Measurements from ENCODE around the gene FOCAD.

The FOCAD gene

DNA sequence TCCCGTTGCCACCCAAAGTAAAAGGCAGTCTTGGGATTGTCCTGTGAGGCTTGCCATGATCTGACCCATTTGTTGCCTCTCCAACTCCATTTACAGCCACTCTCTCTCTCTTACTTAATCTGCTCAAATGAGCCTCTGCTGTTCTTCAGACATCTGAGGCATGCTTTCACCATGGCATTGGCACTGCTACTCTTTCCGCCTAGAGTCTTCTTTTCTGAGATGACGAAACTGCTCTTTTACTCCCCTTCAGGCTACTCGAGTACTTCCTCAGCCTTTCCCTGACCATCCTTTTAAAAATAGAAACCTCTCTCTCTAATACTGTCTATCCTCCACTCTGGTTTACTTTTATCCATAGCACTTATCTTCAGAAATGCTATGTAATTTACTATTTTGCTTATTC, 9.0 kb downstream of the FOCAD start:
- Histone ChIP-seq H3K27me3 (replicated peaks in 2 of 5; ENCODE audit: control insufficient read depth in 4 of 5, insufficient read depth in 5 of 5, low read length in 4 of 5) (no peaks in the 10 kb centered on the region), H3K4me3 (ENCODE audit: control insufficient read depth in 1 of 7, extremely low read depth in 1 of 7, insufficient read depth in 4 of 7, low read depth in 2 of 7, low read length in 6 of 7) (no peak overlapping the region), H3K36me3 (ENCODE audit: control insufficient read depth in 4 of 4, insufficient read depth in 4 of 4, low read length in 3 of 4) (no peaks in the 10 kb centered on the region), H3K9me3 (ENCODE audit: control extremely low read depth in 1 of 5, control insufficient read depth in 4 of 5, insufficient read depth in 2 of 5, low read depth in 1 of 5, low read length in 4 of 5) (no peaks in the 10 kb centered on the region), H3K4me1 (ENCODE audit: control extremely low read depth in 1 of 4, control insufficient read depth in 4 of 4, insufficient read depth in 4 of 4, low read length in 3 of 4) (peaks cover 0 to 3% (median 0%) of the 10 kb centered on the region in 4 experiments), H3K27ac (ENCODE audit: insufficient read depth in 1 of 2, low read depth in 1 of 2, low read length in 2 of 2, poor library complexity in 1 of 2, severe bottlenecking in 2 of 2) (no peak overlapping the region)
- ChIA-PET CTCF (no interaction called here), POLR2A (no interaction called here)
- 85% methylated on average over 4 of the region's 4 CpGs for WGBS (ENCODE audit: insufficient coverage)
- DNase-seq: no peak

DNA sequence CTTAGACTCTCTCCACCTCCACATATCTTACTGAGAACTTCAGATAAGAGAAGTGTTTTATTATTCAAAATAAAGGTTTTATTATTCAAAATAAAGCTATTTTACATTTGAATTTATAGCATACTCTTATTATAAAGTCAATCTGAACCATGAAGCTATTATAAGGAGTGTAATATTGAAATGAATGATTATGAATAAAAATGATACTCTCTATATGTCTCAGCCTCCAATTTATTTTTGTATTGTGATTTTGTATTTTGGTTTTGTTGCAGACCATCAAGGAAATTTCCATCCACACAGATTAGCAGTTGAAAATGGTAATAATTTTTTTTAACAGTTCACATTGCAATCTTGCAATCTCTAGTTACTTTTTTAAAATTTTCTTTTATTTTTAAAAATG, 10.2 kb downstream of the FOCAD start:
- Histone ChIP-seq H3K4me3 (ENCODE audit: control insufficient read depth in 1 of 7, extremely low read depth in 1 of 7, insufficient read depth in 4 of 7, low read depth in 2 of 7, low read length in 6 of 7) (no peak overlapping the region), H3K27ac (ENCODE audit: insufficient read depth in 1 of 2, low read depth in 1 of 2, low read length in 2 of 2, poor library complexity in 1 of 2, severe bottlenecking in 2 of 2) (no peak overlapping the region), H3K36me3 (ENCODE audit: control insufficient read depth in 4 of 4, insufficient read depth in 4 of 4, low read length in 3 of 4) (no peaks in the 10 kb centered on the region), H3K4me1 (ENCODE audit: control extremely low read depth in 1 of 4, control insufficient read depth in 4 of 4, insufficient read depth in 4 of 4, low read length in 3 of 4) (peaks cover 0 to 6% (median 4%) of the 10 kb centered on the region in 4 experiments), H3K9me3 (ENCODE audit: control extremely low read depth in 1 of 5, control insufficient read depth in 4 of 5, insufficient read depth in 2 of 5, low read depth in 1 of 5, low read length in 4 of 5) (no peaks in the 10 kb centered on the region), H3K27me3 (replicated peaks in 2 of 5; ENCODE audit: control insufficient read depth in 4 of 5, insufficient read depth in 5 of 5, low read length in 4 of 5) (no peaks in the 10 kb centered on the region)
- CTCF ChIA-PET: interaction anchor here (0.9 kb wide), 1 partner anchor 51 kb away, joined by 4 read pairs; no protein-coding TSS in a partner anchor
- POLR2A ChIA-PET: interaction anchor here (0.9 kb wide), 1 partner anchor 10 kb away, joined by 3 read pairs; the partner anchor contains the start of gene FOCAD
- DNase-seq: no peak

DNA sequence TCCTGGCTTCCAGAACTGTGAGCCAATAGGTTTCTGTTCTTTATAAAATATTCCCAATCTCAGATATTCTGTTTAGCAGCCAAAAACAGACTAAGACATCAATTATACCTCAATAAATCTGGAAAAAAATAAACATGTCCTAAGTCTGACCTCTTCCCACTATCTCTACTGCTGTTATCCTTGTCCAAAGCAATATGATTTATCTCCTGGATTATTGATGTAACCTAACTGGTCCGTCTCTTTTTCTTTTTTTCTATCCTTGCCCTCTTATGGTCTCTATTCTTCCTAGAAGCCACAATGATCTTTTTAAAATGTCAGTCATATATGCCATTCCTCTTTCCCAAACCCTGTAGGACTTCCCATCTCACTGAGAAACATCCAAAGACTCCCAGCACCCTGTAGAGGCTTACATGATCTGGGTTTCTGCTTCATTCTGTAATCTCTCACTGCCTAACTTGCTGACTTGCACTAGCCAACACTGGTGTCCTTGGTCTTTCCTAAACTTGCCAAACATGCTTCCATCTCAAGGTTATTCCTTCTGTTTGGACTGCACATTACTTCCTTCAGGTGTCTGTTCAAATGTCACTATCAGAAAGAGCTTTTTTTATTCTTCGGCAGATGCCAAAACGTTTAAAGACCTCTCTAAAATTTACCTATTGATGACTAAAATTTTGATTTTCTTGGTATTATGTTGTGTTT, 13.1 kb downstream of the FOCAD start:
- Histone ChIP-seq H3K9me3 (ENCODE audit: control extremely low read depth in 1 of 5, control insufficient read depth in 4 of 5, insufficient read depth in 2 of 5, low read depth in 1 of 5, low read length in 4 of 5) (no peaks in the 10 kb centered on the region), H3K4me1 (ENCODE audit: control extremely low read depth in 1 of 4, control insufficient read depth in 4 of 4, insufficient read depth in 4 of 4, low read length in 3 of 4) (peaks cover 2 to 18% (median 8%) of the 10 kb centered on the region in 4 experiments), H3K36me3 (ENCODE audit: control insufficient read depth in 4 of 4, insufficient read depth in 4 of 4, low read length in 3 of 4) (no peaks in the 10 kb centered on the region), H3K27me3 (replicated peaks in 2 of 5; ENCODE audit: control insufficient read depth in 4 of 5, insufficient read depth in 5 of 5, low read length in 4 of 5) (no peaks in the 10 kb centered on the region), H3K27ac (ENCODE audit: insufficient read depth in 1 of 2, low read depth in 1 of 2, low read length in 2 of 2, poor library complexity in 1 of 2, severe bottlenecking in 2 of 2) (no peak overlapping the region), H3K4me3 (ENCODE audit: control insufficient read depth in 1 of 7, extremely low read depth in 1 of 7, insufficient read depth in 4 of 7, low read depth in 2 of 7, low read length in 6 of 7) (no peak overlapping the region)
- ChIA-PET POLR2A (no interaction called here), CTCF (no interaction called here)
- 100% methylated on average over 1 of the region's 3 CpGs for WGBS (ENCODE audit: insufficient coverage)
- DNase-seq: no peak

DNA sequence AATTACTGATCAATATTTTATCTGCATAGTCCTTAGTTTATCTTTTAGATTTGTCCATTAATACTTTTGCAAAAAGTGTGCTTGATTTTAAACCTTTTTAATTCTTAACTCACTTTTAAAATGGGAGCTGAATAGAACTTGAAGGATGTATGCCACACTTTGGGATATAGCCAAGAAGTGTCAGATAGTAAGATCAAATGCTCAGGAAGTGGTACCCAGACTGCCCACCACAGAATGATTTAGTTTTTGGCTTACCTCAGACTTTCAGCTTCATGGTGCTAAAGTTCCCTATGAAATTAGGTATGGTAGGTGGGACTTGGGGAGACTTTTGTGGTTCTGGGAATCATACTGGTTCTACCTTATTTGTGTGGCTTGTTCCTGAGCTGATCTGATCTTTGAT, 14.7 kb downstream of the FOCAD start:
- H3K4me3 ChIP-seq (ENCODE audit: control insufficient read depth in 1 of 7, extremely low read depth in 1 of 7, insufficient read depth in 4 of 7, low read depth in 2 of 7, low read length in 6 of 7): peak overlapping the region in 1 of 7 experiments; percentile 25
- no peaks in the 10 kb centered on the region for H3K36me3 ChIP-seq (ENCODE audit: control insufficient read depth in 4 of 4, insufficient read depth in 4 of 4, low read length in 3 of 4)
- CTCF ChIA-PET: interaction anchor here (0.9 to 1.5 kb wide), 2 partner anchors 13 to 15 kb away, joined by 3 read pairs; partner anchors contain the start of gene FOCAD
- H3K4me1 ChIP-seq (ENCODE audit: control extremely low read depth in 1 of 4, control insufficient read depth in 4 of 4, insufficient read depth in 4 of 4, low read length in 3 of 4): peaks cover 2 to 18% (median 6%) of the 10 kb centered on the region in 4 experiments
- no peak overlapping the region for H3K27ac ChIP-seq (ENCODE audit: insufficient read depth in 1 of 2, low read depth in 1 of 2, low read length in 2 of 2, poor library complexity in 1 of 2, severe bottlenecking in 2 of 2)
- no peaks in the 10 kb centered on the region for H3K9me3 ChIP-seq (ENCODE audit: control extremely low read depth in 1 of 5, control insufficient read depth in 4 of 5, insufficient read depth in 2 of 5, low read depth in 1 of 5, low read length in 4 of 5)
- peak; percentile 60 to 92 (median 88) for DNase-seq
- H3K27me3 ChIP-seq (replicated peaks in 2 of 5; ENCODE audit: control insufficient read depth in 4 of 5, insufficient read depth in 5 of 5, low read length in 4 of 5): no peaks in the 10 kb centered on the region
- POLR2A ChIA-PET: interaction anchor here (0.7 to 1.0 kb wide), 2 partner anchors 12 to 1257 kb away, joined by 3 read pairs; no protein-coding TSS in a partner anchor

DNA sequence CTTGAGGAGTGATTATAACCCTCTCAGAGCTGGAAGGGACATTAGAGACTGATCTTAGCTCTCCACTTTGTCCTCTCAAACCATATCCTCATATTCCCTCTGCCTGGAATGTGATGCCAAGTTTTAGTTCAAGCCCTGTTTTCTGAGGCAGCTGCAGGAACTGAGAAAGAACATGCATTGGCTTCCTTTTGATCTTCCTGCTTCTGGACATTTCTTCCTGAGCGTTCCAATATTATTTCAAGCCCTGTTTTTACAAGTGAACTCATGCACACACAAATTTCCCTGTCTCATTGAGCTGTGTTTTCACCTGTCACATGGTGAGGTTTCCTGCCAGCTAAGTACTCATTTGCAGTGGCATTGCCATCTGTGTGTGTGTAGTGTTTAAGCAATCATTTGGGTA, 17.0 kb downstream of the FOCAD start:
- Histone ChIP-seq H3K4me1 (ENCODE audit: control extremely low read depth in 1 of 4, control insufficient read depth in 4 of 4, insufficient read depth in 4 of 4, low read length in 3 of 4) (peaks cover 2 to 18% (median 6%) of the 10 kb centered on the region in 4 experiments), H3K27me3 (replicated peaks in 2 of 5; ENCODE audit: control insufficient read depth in 4 of 5, insufficient read depth in 5 of 5, low read length in 4 of 5) (no peaks in the 10 kb centered on the region), H3K9me3 (ENCODE audit: control extremely low read depth in 1 of 5, control insufficient read depth in 4 of 5, insufficient read depth in 2 of 5, low read depth in 1 of 5, low read length in 4 of 5) (no peaks in the 10 kb centered on the region), H3K4me3 (ENCODE audit: control insufficient read depth in 1 of 7, extremely low read depth in 1 of 7, insufficient read depth in 4 of 7, low read depth in 2 of 7, low read length in 6 of 7) (no peak overlapping the region), H3K27ac (ENCODE audit: insufficient read depth in 1 of 2, low read depth in 1 of 2, low read length in 2 of 2, poor library complexity in 1 of 2, severe bottlenecking in 2 of 2) (no peak overlapping the region), H3K36me3 (ENCODE audit: control insufficient read depth in 4 of 4, insufficient read depth in 4 of 4, low read length in 3 of 4) (no peaks in the 10 kb centered on the region)
- POLR2A ChIA-PET: no interaction called here
- peak; percentile 11 to 69 (median 55) for DNase-seq
- 0% methylated on average over 1 of the region's 1 CpG for WGBS (ENCODE audit: insufficient coverage)
- CTCF ChIA-PET: interaction anchor here (0.7 to 1.6 kb wide), 6 partner anchors 10 to 59 kb away, joined by 3 to 4 read pairs (median 3); partner anchors contain the start of gene FOCAD

DNA sequence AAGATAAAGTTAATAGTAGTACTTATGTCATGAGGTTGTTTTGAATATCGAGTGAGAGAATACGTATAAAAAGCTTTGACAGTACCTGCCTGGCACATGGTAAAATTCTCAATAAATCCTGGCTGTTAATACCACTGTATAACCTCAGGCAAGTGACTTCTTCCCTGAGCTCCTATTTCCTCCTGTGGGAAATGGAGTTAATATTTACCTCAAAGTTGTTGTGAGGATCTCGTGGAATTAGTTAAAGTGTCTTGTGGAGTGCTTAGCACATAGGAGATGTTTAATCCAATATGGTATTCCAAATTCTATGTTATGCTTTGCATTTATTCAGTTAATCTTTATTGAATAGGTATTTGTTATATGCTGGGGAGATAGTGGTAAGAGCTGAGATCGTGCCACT, 18.5 kb downstream of the FOCAD start:
- H3K4me1 ChIP-seq (ENCODE audit: control extremely low read depth in 1 of 4, control insufficient read depth in 4 of 4, insufficient read depth in 4 of 4, low read length in 3 of 4): peaks cover 2 to 18% (median 6%) of the 10 kb centered on the region in 4 experiments
- no peak overlapping the region for H3K27ac ChIP-seq (ENCODE audit: insufficient read depth in 1 of 2, low read depth in 1 of 2, low read length in 2 of 2, poor library complexity in 1 of 2, severe bottlenecking in 2 of 2)
- POLR2A ChIA-PET: no interaction called here
- H3K36me3 ChIP-seq (ENCODE audit: control insufficient read depth in 4 of 4, insufficient read depth in 4 of 4, low read length in 3 of 4): no peaks in the 10 kb centered on the region
- 92% methylated on average over 2 of the region's 4 CpGs for WGBS (ENCODE audit: insufficient coverage)
- DNase-seq: no peak
- H3K4me3 ChIP-seq (ENCODE audit: control insufficient read depth in 1 of 7, extremely low read depth in 1 of 7, insufficient read depth in 4 of 7, low read depth in 2 of 7, low read length in 6 of 7): no peak overlapping the region
- CTCF ChIA-PET: interaction anchor here (0.7 to 1.3 kb wide), 3 partner anchors 14 to 99 kb away, joined by 3 read pairs; no protein-coding TSS in a partner anchor
- H3K9me3 ChIP-seq (ENCODE audit: control extremely low read depth in 1 of 5, control insufficient read depth in 4 of 5, insufficient read depth in 2 of 5, low read depth in 1 of 5, low read length in 4 of 5): no peaks in the 10 kb centered on the region
- no peaks in the 10 kb centered on the region for H3K27me3 ChIP-seq (replicated peaks in 2 of 5; ENCODE audit: control insufficient read depth in 4 of 5, insufficient read depth in 5 of 5, low read length in 4 of 5)

DNA sequence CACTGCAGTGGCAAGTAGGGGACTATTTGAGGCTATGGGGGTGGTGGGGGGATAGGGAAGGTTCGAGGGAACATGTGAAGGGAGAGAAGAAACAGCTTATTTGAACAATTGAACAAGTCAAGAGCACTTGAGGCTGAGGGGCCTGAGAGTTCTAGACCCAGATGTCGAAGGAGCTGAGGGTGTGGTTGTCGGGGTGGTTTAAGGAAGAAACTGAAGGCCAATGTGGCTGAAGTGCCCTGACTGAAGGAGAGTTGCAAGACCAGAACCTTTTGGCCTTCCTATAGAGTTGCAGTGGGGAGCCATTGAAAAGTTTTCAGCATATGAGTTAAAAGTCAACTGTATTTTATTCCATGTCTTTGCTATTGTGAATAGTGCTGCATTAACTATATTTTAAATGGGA, 19.1 kb downstream of the FOCAD start:
- 100% methylated on average over 3 of the region's 3 CpGs for WGBS (ENCODE audit: insufficient coverage)
- H3K9me3 ChIP-seq (ENCODE audit: control extremely low read depth in 1 of 5, control insufficient read depth in 4 of 5, insufficient read depth in 2 of 5, low read depth in 1 of 5, low read length in 4 of 5): no peaks in the 10 kb centered on the region
- no peak for DNase-seq
- no peak overlapping the region for H3K4me3 ChIP-seq (ENCODE audit: control insufficient read depth in 1 of 7, extremely low read depth in 1 of 7, insufficient read depth in 4 of 7, low read depth in 2 of 7, low read length in 6 of 7)
- no peaks in the 10 kb centered on the region for H3K27me3 ChIP-seq (replicated peaks in 2 of 5; ENCODE audit: control insufficient read depth in 4 of 5, insufficient read depth in 5 of 5, low read length in 4 of 5)
- no peak overlapping the region for H3K27ac ChIP-seq (ENCODE audit: insufficient read depth in 1 of 2, low read depth in 1 of 2, low read length in 2 of 2, poor library complexity in 1 of 2, severe bottlenecking in 2 of 2)
- CTCF ChIA-PET: interaction anchor here (0.7 to 1.3 kb wide), 3 partner anchors 13 to 100 kb away, joined by 3 read pairs; no protein-coding TSS in a partner anchor
- POLR2A ChIA-PET: no interaction called here
- peaks cover 2 to 18% (median 6%) of the 10 kb centered on the region in 4 experiments for H3K4me1 ChIP-seq (ENCODE audit: control extremely low read depth in 1 of 4, control insufficient read depth in 4 of 4, insufficient read depth in 4 of 4, low read length in 3 of 4)
- no peaks in the 10 kb centered on the region for H3K36me3 ChIP-seq (ENCODE audit: control insufficient read depth in 4 of 4, insufficient read depth in 4 of 4, low read length in 3 of 4)
